HepG2 (cell line): ENCODE results near the gene EBF3.

Experiments used
- TP53 ChIP-seq: sonication (generic); formaldehyde crosslinking; conservative IDR thresholded peaks from 2 replicates; pipeline ENCODE4 v1.4.0; 2020; ENCODE audit warnings: missing genetic modification reagents
- ZBTB38 ChIP-seq: sonication (generic); formaldehyde crosslinking; IDR thresholded peaks from 2 replicates; pipeline ENCODE4 v1.5.1; 2020; ENCODE audit warnings: mild to moderate bottlenecking, missing genetic modification reagents
- ZNF143 ChIP-seq: sonication (generic); formaldehyde crosslinking; IDR thresholded peaks from 2 replicates; pipeline ENCODE4 v1.4.0; 2020; ENCODE audit warnings: missing genetic modification reagents
- TF ChIP-seq, protein P1 (sequence below): sonication (generic); formaldehyde crosslinking; IDR thresholded peaks from 2 replicates; pipeline ENCODE4 v1.4.0; 2020; ENCODE audit warnings: mild to moderate bottlenecking, missing genetic modification reagents

DNA sequence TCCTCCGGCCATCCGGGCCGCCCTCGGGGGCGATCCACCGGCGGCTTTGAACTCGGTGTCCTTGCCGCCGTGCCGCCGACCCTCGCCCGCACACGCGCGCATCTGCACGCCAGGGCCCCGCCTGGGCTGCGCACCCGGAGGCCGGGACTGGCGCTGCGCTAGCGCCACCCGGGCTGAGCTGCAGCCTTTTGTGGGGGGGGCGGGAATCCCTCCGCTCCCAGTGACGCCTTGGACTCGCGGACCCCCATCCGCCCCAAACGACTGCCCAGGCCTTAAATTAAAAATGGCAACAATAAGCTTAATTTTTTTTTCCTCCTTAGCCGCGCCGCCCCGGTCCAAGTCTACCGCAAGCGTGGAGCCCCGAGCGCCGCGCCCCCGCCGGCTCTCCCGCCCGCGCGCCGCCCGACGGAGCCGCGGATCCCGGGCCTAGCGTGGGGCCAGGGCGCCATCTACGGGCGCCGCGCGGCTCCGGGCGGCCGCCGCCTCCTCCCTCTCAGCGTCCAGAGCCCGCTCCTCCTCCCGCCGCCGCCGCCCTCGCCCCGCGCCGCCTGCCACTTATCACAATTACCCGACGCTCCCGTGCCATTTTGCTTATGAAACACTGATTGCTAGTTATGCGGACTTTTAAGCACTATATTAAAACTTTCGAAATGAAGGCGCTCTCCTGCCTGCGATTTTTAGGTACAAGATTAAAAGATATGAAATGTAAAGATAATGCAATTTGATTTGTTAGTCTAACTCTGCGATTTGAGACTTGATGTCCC lies 7.5 kb upstream of the EBF3 start:
- no peak for TF ChIP-seq TP53 (CRISPR knock-in tag)
- no peak for TF ChIP-seq ZBTB38 (CRISPR knock-in tag)
- no peak for TF ChIP-seq ZNF143 (CRISPR knock-in tag)
- TF ChIP-seq, protein P1, sequence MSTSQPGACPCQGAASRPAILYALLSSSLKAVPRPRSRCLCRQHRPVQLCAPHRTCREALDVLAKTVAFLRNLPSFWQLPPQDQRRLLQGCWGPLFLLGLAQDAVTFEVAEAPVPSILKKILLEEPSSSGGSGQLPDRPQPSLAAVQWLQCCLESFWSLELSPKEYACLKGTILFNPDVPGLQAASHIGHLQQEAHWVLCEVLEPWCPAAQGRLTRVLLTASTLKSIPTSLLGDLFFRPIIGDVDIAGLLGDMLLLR: no peak
